ENCODE measurements around the gene RAD1.

The RAD1 gene

GRCh38 chr5:34899066-34899465, 16.2 kb downstream of the RAD1 start:
- TF ChIP-seq CTCF (conservative IDR thresholded peaks at IDR 0.05; ENCODE audit: low read depth, low read length): no peak
- H3K4me3 ChIP-seq (ENCODE audit: low read depth, low read length): no peak overlapping the region
- DNase-seq (ENCODE audit: low read depth): no peak

GRCh38 chr5:34898258-34898895, 16.9 kb downstream of the RAD1 start:
- TF ChIP-seq CTCF (conservative IDR thresholded peaks at IDR 0.05; ENCODE audit: low read depth, low read length): peak; percentile 95
- peak; percentile 90 for DNase-seq (ENCODE audit: low read depth)
- H3K4me3 ChIP-seq (ENCODE audit: low read depth, low read length): no peak overlapping the region

GRCh38 chr5:34897646-34898045, 17.7 kb downstream of the RAD1 start:
- no peak for TF ChIP-seq CTCF (conservative IDR thresholded peaks at IDR 0.05; ENCODE audit: low read depth, low read length)

GRCh38 chr5:34895641-34896419, 19.5 kb downstream of the RAD1 start:
- DNase-seq (ENCODE audit: low read depth): peak; percentile 57
- TF ChIP-seq CTCF (conservative IDR thresholded peaks at IDR 0.05; ENCODE audit: low read depth, low read length): no peak
- no peak overlapping the region for H3K4me3 ChIP-seq (ENCODE audit: low read depth, low read length)

More at GRCh38 chr5:34897646-34898045, 17.7 kb downstream of the RAD1 start:
- DNase-seq (ENCODE audit: low read depth): no peak
- H3K4me3 ChIP-seq (ENCODE audit: low read depth, low read length): no peak overlapping the region

GRCh38 chr5:34894716-34895115, 20.6 kb downstream of the RAD1 start:
- no peak overlapping the region for H3K4me3 ChIP-seq (ENCODE audit: low read depth, low read length)
- no peak for DNase-seq (ENCODE audit: low read depth)
- no peak for TF ChIP-seq CTCF (conservative IDR thresholded peaks at IDR 0.05; ENCODE audit: low read depth, low read length)

GRCh38 chr5:34892414-34892813, 22.9 kb downstream of the RAD1 start:
- no peak overlapping the region for H3K4me3 ChIP-seq (ENCODE audit: low read depth, low read length)
- TF ChIP-seq CTCF (conservative IDR thresholded peaks at IDR 0.05; ENCODE audit: low read depth, low read length): no peak
- DNase-seq (ENCODE audit: low read depth): no peak
